Natural killer cell treated with Interleukin-12 subunit alpha and Interleukin-12 subunit beta and Interleukin-15 and Interleukin-18, amount 100 ng/mL, for 72 hours (primary cell): Measurements from ENCODE around the gene SLIT3. TPM values are rescaled to one million over a fixed set of nuclear protein-coding genes. Genes with fewer than 3 reads are reported as not detected.
A peak's percentile ranks its signal among the peaks of the same experiment; 100 is the strongest.

Experiments
- ATAC-seq, 2 donors: fragments of 150-1000 bp; cut with Tn5 transposase in 1 of 2; sonication (Bioruptor Pico), chemical (Tn5 transposase) in 1 of 2; 2 replicates each; pipeline ENCODE4 v1.10.0; 2021
- DNase-seq: peaks from one replicate; pipeline ENCODE4 v3.0.0; 2022; ENCODE audit warnings: low spot score
- H3K27ac Mint-ChIP-seq, 2 donors: 1 replicate in 1 of 2; 2 replicates in 1 of 2; pipeline ENCODE4 v1.8.0; 2022; ENCODE audit warnings: mixed read lengths in 2 of 2, mild to moderate bottlenecking in 1 of 2, moderate library complexity in 1 of 2
- H3K27me3 Mint-ChIP-seq, 2 donors: 1 replicate in 1 of 2; 2 replicates in 1 of 2; pipeline ENCODE4 v1.8.0; 2022; ENCODE audit warnings: mixed read lengths in 2 of 2
- H3K36me3 Mint-ChIP-seq: one replicate; pipeline ENCODE4 v1.8.0; 2022; ENCODE audit warnings: mixed read lengths
- H3K4me1 Mint-ChIP-seq, 2 donors: 1 replicate in 1 of 2; 2 replicates in 1 of 2; pipeline ENCODE4 v1.8.0; 2022; ENCODE audit warnings: low read depth in 2 of 2, mixed read lengths in 2 of 2, mild to moderate bottlenecking in 1 of 2
- H3K4me3 Mint-ChIP-seq: one replicate; pipeline ENCODE4 v1.8.0; 2022; ENCODE audit warnings: mixed read lengths
- H3K9me3 Mint-ChIP-seq: 2 replicates; pipeline ENCODE4 v1.8.0; 2022; ENCODE audit warnings: mixed read lengths
- total RNA-seq, 2 donors: library from RNA; stranded (reverse); gene quantifications; one replicate each; pipeline ENCODE4 v1.2.3, GENCODE V29; 2022

Gene SLIT3
- total RNA-seq, 2 donors from 2014 or later: 0.14 TPM; not detected in 1

DNA sequence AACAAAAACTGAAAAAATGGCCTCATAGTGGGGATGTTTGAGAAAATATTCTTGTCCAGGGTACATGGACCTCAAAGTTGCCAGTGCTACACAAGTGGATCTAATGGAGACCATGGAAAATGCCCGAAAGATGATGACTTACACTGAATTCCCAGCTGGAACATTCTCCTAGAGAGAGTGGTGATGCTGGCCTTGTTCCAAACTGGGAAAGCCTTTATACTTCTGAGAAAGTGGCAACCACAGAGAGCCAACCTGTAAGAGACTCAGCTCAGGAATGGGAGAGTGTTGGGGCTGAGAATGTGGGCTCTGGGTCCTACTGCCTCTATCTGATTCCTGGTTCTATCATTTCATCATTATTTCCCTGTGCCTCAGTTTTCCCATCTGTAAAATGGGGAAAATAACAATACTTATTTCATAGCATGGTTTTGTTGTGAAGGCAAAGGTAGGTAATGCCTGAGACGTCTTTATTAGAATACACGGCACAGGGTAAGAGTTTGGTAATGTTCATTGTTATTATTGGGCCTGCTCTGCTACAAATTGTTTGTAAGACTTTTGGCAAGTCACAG is 492.8 kb downstream of the SLIT3 start:
- no peak overlapping the region for H3K27ac Mint-ChIP-seq
- no peak overlapping the region for H3K4me3 Mint-ChIP-seq
- no peaks in the 10 kb centered on the region for H3K4me1 Mint-ChIP-seq
- ATAC-seq (no peak), DNase-seq (no peak)
- H3K27me3 Mint-ChIP-seq: peaks cover 14 to 29% of the 10 kb centered on the region in 2 donors
- no peaks in the 10 kb centered on the region for H3K36me3 Mint-ChIP-seq
- no peaks in the 10 kb centered on the region for H3K9me3 Mint-ChIP-seq

GRCh38 chr5:168807287-168807686 is 493.7 kb downstream of the SLIT3 start:
- Mint-ChIP-seq H3K27me3 (peaks cover 14 to 29% of the 10 kb centered on the region in 2 donors), H3K4me1 (no peaks in the 10 kb centered on the region), H3K36me3 (no peaks in the 10 kb centered on the region), H3K4me3 (no peak overlapping the region), H3K9me3 (no peaks in the 10 kb centered on the region), H3K27ac (no peak overlapping the region)
- no peak for DNase-seq
- no peak for ATAC-seq

DNA sequence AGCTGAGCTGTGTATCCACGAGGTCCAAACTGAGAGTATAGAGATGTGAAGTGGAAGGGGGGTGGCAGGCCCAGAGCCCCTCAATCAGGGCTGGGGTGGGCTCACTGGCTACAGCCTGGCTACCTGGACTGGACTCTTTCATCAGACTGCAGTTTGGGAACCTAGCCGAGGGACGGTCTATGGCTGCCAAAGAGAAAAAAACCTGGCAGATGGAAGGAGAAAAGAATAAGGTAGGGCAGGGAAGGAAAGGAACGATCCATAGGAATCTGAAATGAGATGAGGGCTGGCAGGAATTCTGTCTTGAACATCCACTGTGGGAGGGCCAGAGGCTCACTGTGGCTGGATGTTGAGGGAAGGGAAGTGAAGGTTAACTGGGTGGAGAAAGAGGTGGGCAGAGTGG is 497.4 kb downstream of the SLIT3 start:
- Mint-ChIP-seq H3K27me3 (peaks cover 14 to 15% of the 10 kb centered on the region in 2 donors), H3K36me3 (no peaks in the 10 kb centered on the region), H3K4me3 (no peak overlapping the region), H3K4me1 (peaks cover 8% of the 10 kb centered on the region in 2 donors), H3K9me3 (no peaks in the 10 kb centered on the region), H3K27ac (no peak overlapping the region)
- ATAC-seq (no peak), DNase-seq (no peak)

DNA sequence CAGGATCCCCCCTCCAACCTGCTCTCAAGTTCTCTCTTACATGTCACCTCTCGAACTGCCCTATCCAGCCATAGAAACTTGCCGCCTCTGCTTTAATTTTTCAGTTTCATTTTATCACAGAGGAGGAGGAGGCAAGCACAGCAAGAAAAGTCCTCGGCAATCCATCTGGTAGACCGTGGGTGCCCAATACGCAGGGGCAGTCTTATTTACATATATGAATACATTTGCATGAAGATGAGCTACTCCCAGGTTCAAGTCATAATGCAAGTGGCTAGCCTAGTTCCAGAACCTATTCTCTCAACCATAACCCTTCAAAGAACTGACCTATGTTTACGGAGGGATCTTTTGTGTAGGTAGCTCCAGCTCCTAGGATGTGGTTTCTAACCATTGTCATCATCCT is 498.6 kb downstream of the SLIT3 start:
- no peaks in the 10 kb centered on the region for H3K36me3 Mint-ChIP-seq
- H3K4me3 Mint-ChIP-seq: no peak overlapping the region
- H3K4me1 Mint-ChIP-seq: peaks cover 19 to 20% of the 10 kb centered on the region in 2 donors
- no peak for ATAC-seq
- no peak for DNase-seq
- no peaks in the 10 kb centered on the region for H3K9me3 Mint-ChIP-seq
- peaks cover 10 to 15% of the 10 kb centered on the region in 2 donors for H3K27me3 Mint-ChIP-seq
- no peak overlapping the region for H3K27ac Mint-ChIP-seq

DNA sequence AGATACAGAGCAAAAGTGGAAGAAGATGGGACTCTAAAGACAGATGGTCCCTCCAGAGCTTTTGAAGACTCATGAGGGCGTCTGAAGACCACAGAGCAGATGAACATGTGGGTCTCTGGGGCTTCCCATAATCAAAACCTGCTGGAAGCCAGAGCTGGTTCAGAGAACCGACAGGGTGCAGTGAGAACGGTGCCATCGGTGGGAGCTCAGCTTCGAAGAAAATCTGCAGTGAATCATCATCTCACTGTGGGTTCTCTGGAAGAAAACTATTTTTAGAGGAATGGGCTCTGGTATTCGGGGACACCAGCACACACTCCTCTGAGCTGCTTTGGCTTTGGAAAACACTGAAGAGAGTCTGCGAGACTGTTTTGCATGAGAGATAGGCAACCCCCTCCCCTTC is 499.4 kb downstream of the SLIT3 start:
- H3K4me3 Mint-ChIP-seq: no peak overlapping the region
- ATAC-seq: no peak
- H3K36me3 Mint-ChIP-seq: no peaks in the 10 kb centered on the region
- H3K27ac Mint-ChIP-seq: peak overlapping the region in 1 of 2 donors; percentile 44
- H3K9me3 Mint-ChIP-seq: no peaks in the 10 kb centered on the region
- H3K27me3 Mint-ChIP-seq: peaks cover 10 to 15% of the 10 kb centered on the region in 2 donors
- peaks cover 20 to 22% of the 10 kb centered on the region in 2 donors for H3K4me1 Mint-ChIP-seq
- DNase-seq: no peak

DNA sequence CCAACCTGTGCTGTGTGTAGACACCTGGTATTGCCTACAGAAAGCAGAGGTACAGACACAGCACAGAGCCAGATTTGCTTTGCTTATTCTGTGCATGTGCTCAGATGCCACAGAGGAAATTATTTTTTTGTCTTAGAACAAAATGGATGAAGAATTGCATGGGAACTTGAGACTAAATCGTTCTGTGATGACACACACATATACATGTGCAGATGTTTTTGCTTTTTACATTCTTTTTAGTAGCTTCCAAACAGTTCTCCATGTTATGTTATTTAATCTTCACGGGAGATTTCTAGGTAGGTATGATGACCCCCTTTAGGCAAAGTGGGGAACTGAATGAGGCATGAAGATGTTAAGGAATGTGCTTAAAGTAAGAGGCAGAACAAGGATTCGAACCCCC is 500.2 kb downstream of the SLIT3 start:
- H3K27ac Mint-ChIP-seq: no peak overlapping the region
- peaks cover 20 to 22% of the 10 kb centered on the region in 2 donors for H3K4me1 Mint-ChIP-seq
- H3K9me3 Mint-ChIP-seq: no peaks in the 10 kb centered on the region
- DNase-seq: no peak
- ATAC-seq: no peak
- H3K36me3 Mint-ChIP-seq: no peaks in the 10 kb centered on the region
- H3K4me3 Mint-ChIP-seq: no peak overlapping the region
- peaks cover 10 to 15% of the 10 kb centered on the region in 2 donors for H3K27me3 Mint-ChIP-seq

GRCh38 chr5:168798065-168799023 is 502.6 kb downstream of the SLIT3 start:
- peaks cover 1 to 6% of the 10 kb centered on the region in 2 donors for H3K27me3 Mint-ChIP-seq
- H3K27ac Mint-ChIP-seq: peak overlapping the region in 1 of 2 donors; percentile 55
- H3K4me3 Mint-ChIP-seq: no peak overlapping the region
- peak; percentile 63 to 71 for ATAC-seq
- peaks cover 20 to 25% of the 10 kb centered on the region in 2 donors for H3K4me1 Mint-ChIP-seq
- no peaks in the 10 kb centered on the region for H3K36me3 Mint-ChIP-seq
- H3K9me3 Mint-ChIP-seq: no peaks in the 10 kb centered on the region
- no peak for DNase-seq

- peaks cover 0 to 4% of the 10 kb centered on the region in 2 donors for H3K27me3 Mint-ChIP-seq
- ATAC-seq (no peak), DNase-seq (no peak)
- no peak overlapping the region for H3K4me3 Mint-ChIP-seq
- no peaks in the 10 kb centered on the region for H3K9me3 Mint-ChIP-seq
- H3K27ac Mint-ChIP-seq: peak overlapping the region in 1 of 2 donors; percentile 55
- H3K4me1 Mint-ChIP-seq: peaks cover 20 to 26% of the 10 kb centered on the region in 2 donors
- no peaks in the 10 kb centered on the region for H3K36me3 Mint-ChIP-seq
Observed at GRCh38 chr5:168796593-168797580, 504.1 kb downstream of the SLIT3 start.

GRCh38 chr5:168796000-168796399 is 504.9 kb downstream of the SLIT3 start:
- H3K27me3 Mint-ChIP-seq: peaks cover 0 to under 1% of the 10 kb centered on the region in 2 donors
- peaks cover 16 to 20% of the 10 kb centered on the region in 2 donors for H3K4me1 Mint-ChIP-seq
- no peaks in the 10 kb centered on the region for H3K36me3 Mint-ChIP-seq
- ATAC-seq (no peak), DNase-seq (no peak)
- H3K4me3 Mint-ChIP-seq: no peak overlapping the region
- no peaks in the 10 kb centered on the region for H3K9me3 Mint-ChIP-seq
- no peak overlapping the region for H3K27ac Mint-ChIP-seq

GRCh38 chr5:168793841-168794837 is 506.8 kb downstream of the SLIT3 start:
- Mint-ChIP-seq H3K4me1 (peaks cover 15 to 20% of the 10 kb centered on the region in 2 donors), H3K27me3 (peaks cover 0 to 3% of the 10 kb centered on the region in 2 donors), H3K36me3 (no peaks in the 10 kb centered on the region), H3K4me3 (no peak overlapping the region), H3K9me3 (no peaks in the 10 kb centered on the region), H3K27ac (no peak overlapping the region)
- peak; percentile 56 to 58 for ATAC-seq
- DNase-seq: no peak

DNA sequence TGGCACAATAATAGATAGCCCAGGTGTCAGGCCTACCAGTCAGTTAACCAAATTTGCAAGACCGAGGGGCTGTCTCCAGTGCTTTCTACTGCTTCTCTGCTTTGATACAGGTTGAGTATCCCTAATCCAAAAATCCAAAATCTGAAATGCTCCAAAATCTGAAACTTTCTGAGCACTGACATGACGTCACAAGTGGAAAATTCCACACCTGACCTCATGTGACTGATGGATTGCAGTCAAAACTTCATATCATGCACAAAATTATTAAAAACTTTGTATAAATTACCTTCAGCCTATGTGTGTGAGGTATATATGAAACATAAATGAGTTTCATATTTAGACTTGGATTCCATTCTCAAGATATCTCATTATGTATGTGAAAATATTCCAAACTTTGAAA is 508.3 kb downstream of the SLIT3 start:
- no peak for ATAC-seq
- no peaks in the 10 kb centered on the region for H3K36me3 Mint-ChIP-seq
- no peak overlapping the region for H3K4me3 Mint-ChIP-seq
- H3K27ac Mint-ChIP-seq: no peak overlapping the region
- H3K27me3 Mint-ChIP-seq: peaks cover 0 to 3% of the 10 kb centered on the region in 2 donors
- H3K4me1 Mint-ChIP-seq: peaks cover 4 to 10% of the 10 kb centered on the region in 2 donors
- no peaks in the 10 kb centered on the region for H3K9me3 Mint-ChIP-seq
- no peak for DNase-seq

GRCh38 chr5:168790671-168791250 is 510.2 kb downstream of the SLIT3 start:
- Mint-ChIP-seq H3K4me1 (peaks cover 0 to 5% of the 10 kb centered on the region in 2 donors), H3K27me3 (peaks cover 0 to 3% of the 10 kb centered on the region in 2 donors), H3K9me3 (no peaks in the 10 kb centered on the region), H3K4me3 (no peak overlapping the region), H3K36me3 (no peaks in the 10 kb centered on the region), H3K27ac (no peak overlapping the region)
- DNase-seq: no peak
- no peak for ATAC-seq
